CD4-positive, alpha-beta memory T cell (primary cell): ENCODE results near the gene TBC1D19. TPM values are rescaled to one million over a fixed set of nuclear protein-coding genes. Genes with fewer than 3 reads are reported as not detected.

Source experiments
- CTCF ChIA-PET: fragments of 350-600 bp; sonication (Branson Sonifier 250); formaldehyde crosslinking; loops from one replicate; lab custom pipeline; 2021; ENCODE audit warnings: inconsistent platforms; ENCODE audit not compliant: partially characterized antibody; lab: Charles Lee
- POLR2A ChIA-PET: fragments of 350-600 bp; sonication (Branson Sonifier 250); formaldehyde crosslinking; loops from one replicate; lab custom pipeline; 2021; ENCODE audit not compliant: partially characterized antibody; lab: Charles Lee
- DNase-seq, 5 donors: peaks; one replicate each; pipeline versions ENCODE4 v3.0.0 to v3.0.0-alpha.2; 2020 to 2022; ENCODE audit warnings: mixed read lengths in 1 of 5
- H3K27ac ChIP-seq: one replicate; pipeline ENCODE4 v1.7.0; 2013; ENCODE audit warnings: low read depth, low read length
- H3K27me3 ChIP-seq: 2 replicates; pipeline ENCODE4 v1.7.0; 2013; ENCODE audit warnings: mild to moderate bottlenecking, low read length, moderate library complexity; ENCODE audit not compliant: insufficient read depth
- H3K36me3 ChIP-seq: 2 replicates; pipeline ENCODE4 v1.7.0; 2013; ENCODE audit warnings: mild to moderate bottlenecking, low read length, moderate library complexity; ENCODE audit not compliant: insufficient read depth
- H3K4me1 ChIP-seq: 2 replicates; pipeline ENCODE4 v1.7.0; 2013; ENCODE audit warnings: mild to moderate bottlenecking, low read length, moderate library complexity; ENCODE audit not compliant: insufficient read depth
- H3K4me3 ChIP-seq, 2 donors: one replicate each; pipeline ENCODE4 v1.7.0; 2013; ENCODE audit warnings: low read length in 2 of 2, mild to moderate bottlenecking in 1 of 2
- H3K9me3 ChIP-seq, 2 donors: one replicate each; pipeline ENCODE4 v1.7.0; 2013; ENCODE audit warnings: low read length in 2 of 2, control low read depth in 1 of 2; ENCODE audit not compliant: control insufficient read depth in 1 of 2
- H3K27ac Mint-ChIP-seq, 7 donors: one replicate each; pipeline ENCODE4 v1.8.0; 2020 to 2021; ENCODE audit warnings: mixed read lengths in 7 of 7, mild to moderate bottlenecking in 6 of 7, inconsistent platforms in 3 of 7, moderate library complexity in 3 of 7
- H3K27me3 Mint-ChIP-seq, 2 donors: one replicate each; pipeline ENCODE4 v1.8.0; 2020 to 2021; ENCODE audit warnings: mixed read lengths in 2 of 2
- H3K36me3 Mint-ChIP-seq, 2 donors: one replicate each; pipeline ENCODE4 v1.8.0; 2020 to 2021; ENCODE audit warnings: mixed read lengths in 2 of 2, inconsistent platforms in 1 of 2, mild to moderate bottlenecking in 1 of 2
- H3K4me1 Mint-ChIP-seq, 4 donors: one replicate each; pipeline ENCODE4 v1.8.0; 2020 to 2021; ENCODE audit warnings: mixed read lengths in 4 of 4, mild to moderate bottlenecking in 1 of 4
- H3K4me3 Mint-ChIP-seq, 8 donors: one replicate each; pipeline ENCODE4 v1.8.0; 2020 to 2021; ENCODE audit warnings: mixed read lengths in 8 of 8, mild to moderate bottlenecking in 7 of 8, moderate library complexity in 6 of 8, inconsistent platforms in 3 of 8
- H3K9me3 Mint-ChIP-seq, 8 donors: one replicate each; pipeline ENCODE4 v1.8.0; 2020 to 2021; ENCODE audit warnings: mixed read lengths in 8 of 8, mild to moderate bottlenecking in 5 of 8, inconsistent platforms in 3 of 8, moderate library complexity in 1 of 8
- intact Hi-C: fragments of 100-400 bp; cut with micrococcal nuclease; formaldehyde crosslinking; loops from one replicate; pipeline ENCODE4 v1.15.1; 2023
- polyA plus RNA-seq, 2 donors: library from polyadenylated mRNA; unstranded; fragments of 300-500 nt; fragmentation: Illumina TruSeq; gene quantifications; one replicate each; pipeline ENCODE4 v1.2.3, GENCODE V29; 2021
- total RNA-seq, 2 experiments: library from RNA; stranded (reverse); gene quantifications; one replicate each; pipeline ENCODE4 v1.2.3, GENCODE V29; 2021

TBC1D19 gene
- total and polyA plus RNA-seq, 4 experiments from 2014 or later, result 4.3 to 9.5 (median 6.3) TPM

GRCh38 chr4:26611372-26611771 lies 27.5 kb downstream of the TBC1D19 start:
- no peaks in the 10 kb centered on the region for H3K36me3 ChIP-seq
- peaks cover 9 to 11% of the 10 kb centered on the region in 2 donors for H3K36me3 Mint-ChIP-seq
- H3K9me3 Mint-ChIP-seq, result peaks cover 0 to 2% (median 0%) of the 10 kb centered on the region in 8 donors
- no peaks in the 10 kb centered on the region for H3K27me3 Mint-ChIP-seq
- ChIA-PET CTCF (interaction anchor here (1.4 kb wide), 1 partner anchor 27 kb away, joined by 3 read pairs; the partner anchor contains the start of gene TBC1D19), POLR2A (no interaction called here)
- peaks cover 5% of the 10 kb centered on the region for H3K4me1 ChIP-seq
- intact Hi-C loops, result no loop called here
- peak overlapping the region in 1 of 7 donors; percentile 18 for H3K27ac Mint-ChIP-seq
- H3K9me3 ChIP-seq, result no peaks in the 10 kb centered on the region
- H3K27me3 ChIP-seq, result no peaks in the 10 kb centered on the region
- H3K4me3 Mint-ChIP-seq, result no peak overlapping the region
- DNase-seq, result no peak
- H3K4me3 ChIP-seq, result no peak overlapping the region
- no peak overlapping the region for H3K27ac ChIP-seq
- H3K4me1 Mint-ChIP-seq, result peaks cover 16 to 31% (median 21%) of the 10 kb centered on the region in 4 donors

- Mint-ChIP-seq H3K27ac (no peak overlapping the region), H3K27me3 (no peaks in the 10 kb centered on the region), H3K36me3 (peaks cover 11% of the 10 kb centered on the region in 2 donors), H3K4me1 (peaks cover 15 to 31% (median 20%) of the 10 kb centered on the region in 4 donors), H3K4me3 (no peak overlapping the region), H3K9me3 (peaks cover 0 to 2% (median 0%) of the 10 kb centered on the region in 8 donors)
- no peaks in the 10 kb centered on the region for H3K36me3 ChIP-seq
- no peak overlapping the region for H3K27ac ChIP-seq
- no peaks in the 10 kb centered on the region for H3K9me3 ChIP-seq
- CTCF ChIA-PET, result interaction anchor here (1.4 kb wide), 1 partner anchor 28 kb away, joined by 3 read pairs; the partner anchor contains the start of gene TBC1D19
- H3K27me3 ChIP-seq, result no peaks in the 10 kb centered on the region
- POLR2A ChIA-PET, result no interaction called here
- DNase-seq, result no peak
- intact Hi-C loops, result no loop called here
- peaks cover 5% of the 10 kb centered on the region for H3K4me1 ChIP-seq
- no peak overlapping the region for H3K4me3 ChIP-seq
Observed at GRCh38 chr4:26611885-26612284, 28.0 kb downstream of the TBC1D19 start.

GRCh38 chr4:26613237-26613636 lies 29.4 kb downstream of the TBC1D19 start:
- H3K4me3 Mint-ChIP-seq, result peak overlapping the region in 1 of 8 donors; percentile 15
- ChIA-PET POLR2A (no interaction called here), CTCF (no interaction called here)
- no peaks in the 10 kb centered on the region for H3K9me3 ChIP-seq
- no peak overlapping the region for H3K27ac Mint-ChIP-seq
- no peak overlapping the region for H3K27ac ChIP-seq
- peaks cover 15 to 31% (median 20%) of the 10 kb centered on the region in 4 donors for H3K4me1 Mint-ChIP-seq
- H3K27me3 Mint-ChIP-seq, result no peaks in the 10 kb centered on the region
- H3K4me3 ChIP-seq, result no peak overlapping the region
- no peak for DNase-seq
- peaks cover 5% of the 10 kb centered on the region for H3K4me1 ChIP-seq
- no peaks in the 10 kb centered on the region for H3K27me3 ChIP-seq
- no peaks in the 10 kb centered on the region for H3K36me3 ChIP-seq
- peaks cover 0 to 2% (median 0%) of the 10 kb centered on the region in 8 donors for H3K9me3 Mint-ChIP-seq
- intact Hi-C loops, result no loop called here
- H3K36me3 Mint-ChIP-seq, result peaks cover 21 to 25% of the 10 kb centered on the region in 2 donors

GRCh38 chr4:26613735-26614134 lies 29.9 kb downstream of the TBC1D19 start:
- Histone ChIP-seq H3K4me1 (peaks cover 5% of the 10 kb centered on the region), H3K4me3 (no peak overlapping the region), H3K9me3 (no peaks in the 10 kb centered on the region), H3K27me3 (no peaks in the 10 kb centered on the region), H3K27ac (no peak overlapping the region), H3K36me3 (no peaks in the 10 kb centered on the region)
- H3K4me1 Mint-ChIP-seq, result peaks cover 15 to 31% (median 20%) of the 10 kb centered on the region in 4 donors
- H3K27ac Mint-ChIP-seq, result no peak overlapping the region
- intact Hi-C loops, result no loop called here
- POLR2A ChIA-PET, result no interaction called here
- peaks cover 25 to 30% of the 10 kb centered on the region in 2 donors for H3K36me3 Mint-ChIP-seq
- no peak overlapping the region for H3K4me3 Mint-ChIP-seq
- no peak for DNase-seq
- peaks cover 0 to 2% (median 0%) of the 10 kb centered on the region in 8 donors for H3K9me3 Mint-ChIP-seq
- CTCF ChIA-PET, result no interaction called here
- H3K27me3 Mint-ChIP-seq, result no peaks in the 10 kb centered on the region

- Histone ChIP-seq H3K9me3 (no peaks in the 10 kb centered on the region), H3K4me1 (no peaks in the 10 kb centered on the region), H3K27ac (no peak overlapping the region), H3K4me3 (no peak overlapping the region), H3K27me3 (no peaks in the 10 kb centered on the region), H3K36me3 (no peaks in the 10 kb centered on the region)
- Mint-ChIP-seq H3K9me3 (no peaks in the 10 kb centered on the region), H3K4me3 (no peak overlapping the region), H3K27me3 (no peaks in the 10 kb centered on the region), H3K4me1 (peaks cover 0 to 4% (median 1%) of the 10 kb centered on the region in 4 donors), H3K27ac (no peak overlapping the region), H3K36me3 (peaks cover 42 to 64% of the 10 kb centered on the region in 2 donors)
- ChIA-PET CTCF (no interaction called here), POLR2A (no interaction called here)
- intact Hi-C loops, result no loop called here
- DNase-seq, result no peak
Observed at GRCh38 chr4:26619784-26620183, 35.9 kb downstream of the TBC1D19 start.

GRCh38 chr4:26621366-26621765 lies 37.5 kb downstream of the TBC1D19 start:
- Mint-ChIP-seq H3K9me3 (no peaks in the 10 kb centered on the region), H3K27ac (no peak overlapping the region), H3K4me1 (peaks cover 0 to 4% (median 1%) of the 10 kb centered on the region in 4 donors), H3K4me3 (no peak overlapping the region), H3K36me3 (peaks cover 31 to 62% of the 10 kb centered on the region in 2 donors), H3K27me3 (no peaks in the 10 kb centered on the region)
- no peaks in the 10 kb centered on the region for H3K36me3 ChIP-seq
- H3K27ac ChIP-seq, result no peak overlapping the region
- intact Hi-C loops, result no loop called here
- no peaks in the 10 kb centered on the region for H3K9me3 ChIP-seq
- H3K4me1 ChIP-seq, result no peaks in the 10 kb centered on the region
- H3K27me3 ChIP-seq, result no peaks in the 10 kb centered on the region
- POLR2A ChIA-PET, result no interaction called here
- no peak overlapping the region for H3K4me3 ChIP-seq
- CTCF ChIA-PET, result no interaction called here
- DNase-seq, result no peak

GRCh38 chr4:26622913-26623312 lies 39.0 kb downstream of the TBC1D19 start:
- Histone ChIP-seq H3K36me3 (no peaks in the 10 kb centered on the region), H3K27me3 (no peaks in the 10 kb centered on the region), H3K4me1 (no peaks in the 10 kb centered on the region), H3K4me3 (no peak overlapping the region), H3K9me3 (no peaks in the 10 kb centered on the region), H3K27ac (no peak overlapping the region)
- ChIA-PET CTCF (no interaction called here), POLR2A (no interaction called here)
- Mint-ChIP-seq H3K27me3 (no peaks in the 10 kb centered on the region), H3K27ac (peak overlapping the region in 3 of 7 donors; percentile 10 to 55 (median 25)), H3K9me3 (peaks cover 0 to 2% (median 0%) of the 10 kb centered on the region in 8 donors), H3K36me3 (peaks cover 24 to 53% of the 10 kb centered on the region in 2 donors), H3K4me1 (peaks cover 0 to 4% (median 1%) of the 10 kb centered on the region in 4 donors), H3K4me3 (no peak overlapping the region)
- no peak for DNase-seq
- intact Hi-C loops, result no loop called here
